ENCODE results near the gene SPATA25.

- TF ChIP-seq, protein P1, sequence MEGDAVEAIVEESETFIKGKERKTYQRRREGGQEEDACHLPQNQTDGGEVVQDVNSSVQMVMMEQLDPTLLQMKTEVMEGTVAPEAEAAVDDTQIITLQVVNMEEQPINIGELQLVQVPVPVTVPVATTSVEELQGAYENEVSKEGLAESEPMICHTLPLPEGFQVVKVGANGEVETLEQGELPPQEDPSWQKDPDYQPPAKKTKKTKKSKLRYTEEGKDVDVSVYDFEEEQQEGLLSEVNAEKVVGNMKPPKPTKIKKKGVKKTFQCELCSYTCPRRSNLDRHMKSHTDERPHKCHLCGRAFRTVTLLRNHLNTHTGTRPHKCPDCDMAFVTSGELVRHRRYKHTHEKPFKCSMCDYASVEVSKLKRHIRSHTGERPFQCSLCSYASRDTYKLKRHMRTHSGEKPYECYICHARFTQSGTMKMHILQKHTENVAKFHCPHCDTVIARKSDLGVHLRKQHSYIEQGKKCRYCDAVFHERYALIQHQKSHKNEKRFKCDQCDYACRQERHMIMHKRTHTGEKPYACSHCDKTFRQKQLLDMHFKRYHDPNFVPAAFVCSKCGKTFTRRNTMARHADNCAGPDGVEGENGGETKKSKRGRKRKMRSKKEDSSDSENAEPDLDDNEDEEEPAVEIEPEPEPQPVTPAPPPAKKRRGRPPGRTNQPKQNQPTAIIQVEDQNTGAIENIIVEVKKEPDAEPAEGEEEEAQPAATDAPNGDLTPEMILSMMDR (IDR thresholded peaks at IDR 0.05; ENCODE audit: low read depth, low read length), result no peak
- no peak for TF ChIP-seq EZH2phosphoT487 (IDR thresholded peaks at IDR 0.05; ENCODE audit: low read depth)
These were observed 5.5 kb upstream of the SPATA25 start for GRCh38 chr20:45892828-45893500.

All from OCI-LY3 (cell line).